Neuron (in vitro differentiated cells): Measurements from ENCODE around the gene AGBL4.

ENCODE experiments used
- H2AFZ ChIP-seq: one replicate; pipeline ENCODE4 v1.6.1; 2013; ENCODE audit warnings: low read depth, mild to moderate bottlenecking, inconsistent platforms, low read length, moderate library complexity
- H3K27me3 ChIP-seq: one replicate; pipeline ENCODE4 v1.6.1; 2013; ENCODE audit warnings: low read length; ENCODE audit not compliant: insufficient read depth
- H3K36me3 ChIP-seq: one replicate; pipeline ENCODE4 v1.6.1; 2013; ENCODE audit warnings: low read length; ENCODE audit not compliant: insufficient read depth
- H3K4me1 ChIP-seq: one replicate; pipeline ENCODE4 v1.6.1; 2013; ENCODE audit warnings: low read length; ENCODE audit not compliant: insufficient read depth
- H3K4me3 ChIP-seq: 2 replicates; pipeline ENCODE4 v1.5.1; 2013; ENCODE audit warnings: mild to moderate bottlenecking, low read length, moderate library complexity
- H3K9me3 ChIP-seq: one replicate; pipeline ENCODE4 v1.6.1; 2013; ENCODE audit warnings: low read length

The AGBL4 gene

GRCh38 chr1:48743480-48743879 lies 1280.3 kb downstream of the AGBL4 start:
- H3K4me3 ChIP-seq = no peak overlapping the region
- H2AFZ ChIP-seq = no peak overlapping the region
- no peaks in the 10 kb centered on the region for H3K4me1 ChIP-seq
- peaks cover 69% of the 10 kb centered on the region for H3K36me3 ChIP-seq
- no peaks in the 10 kb centered on the region for H3K27me3 ChIP-seq
- no peaks in the 10 kb centered on the region for H3K9me3 ChIP-seq

- Histone ChIP-seq H3K27me3 (no peaks in the 10 kb centered on the region), H2AFZ (no peak overlapping the region), H3K4me1 (peaks cover 1% of the 10 kb centered on the region), H3K36me3 (peaks cover 82% of the 10 kb centered on the region), H3K9me3 (peaks cover 3% of the 10 kb centered on the region), H3K4me3 (no peak overlapping the region)
Observed at GRCh38 chr1:48741380-48741779, 1282.4 kb downstream of the AGBL4 start.

GRCh38 chr1:48740621-48741020 lies 1283.1 kb downstream of the AGBL4 start:
- Histone ChIP-seq H2AFZ (no peak overlapping the region), H3K4me3 (no peak overlapping the region), H3K36me3 (peaks cover 82% of the 10 kb centered on the region), H3K9me3 (peaks cover 3% of the 10 kb centered on the region), H3K27me3 (no peaks in the 10 kb centered on the region), H3K4me1 (peaks cover 9% of the 10 kb centered on the region)

- peaks cover 3% of the 10 kb centered on the region for H3K9me3 ChIP-seq
- no peak overlapping the region for H3K4me3 ChIP-seq
- peaks cover 83% of the 10 kb centered on the region for H3K36me3 ChIP-seq
- H3K27me3 ChIP-seq = no peaks in the 10 kb centered on the region
- no peak overlapping the region for H2AFZ ChIP-seq
- peaks cover 13% of the 10 kb centered on the region for H3K4me1 ChIP-seq
Observed at GRCh38 chr1:48739091-48739490, 1284.7 kb downstream of the AGBL4 start.

GRCh38 chr1:48738356-48738755 lies 1285.4 kb downstream of the AGBL4 start:
- no peak overlapping the region for H2AFZ ChIP-seq
- no peak overlapping the region for H3K4me3 ChIP-seq
- H3K9me3 ChIP-seq = peaks cover 3% of the 10 kb centered on the region
- H3K36me3 ChIP-seq = peaks cover 87% of the 10 kb centered on the region
- H3K27me3 ChIP-seq = no peaks in the 10 kb centered on the region
- H3K4me1 ChIP-seq = peaks cover 13% of the 10 kb centered on the region

- peaks cover 3% of the 10 kb centered on the region for H3K9me3 ChIP-seq
- no peak overlapping the region for H2AFZ ChIP-seq
- peaks cover 86% of the 10 kb centered on the region for H3K36me3 ChIP-seq
- no peaks in the 10 kb centered on the region for H3K27me3 ChIP-seq
- H3K4me1 ChIP-seq = peaks cover 13% of the 10 kb centered on the region
- no peak overlapping the region for H3K4me3 ChIP-seq
Observed at GRCh38 chr1:48735796-48736195, 1288.0 kb downstream of the AGBL4 start.

- H3K27me3 ChIP-seq = no peaks in the 10 kb centered on the region
- peaks cover 68% of the 10 kb centered on the region for H3K36me3 ChIP-seq
- H3K4me1 ChIP-seq = peaks cover under 1% of the 10 kb centered on the region
- H3K4me3 ChIP-seq = no peak overlapping the region
- no peak overlapping the region for H2AFZ ChIP-seq
- H3K9me3 ChIP-seq = no peaks in the 10 kb centered on the region
Observed at GRCh38 chr1:48730164-48730910, 1293.4 kb downstream of the AGBL4 start.

- no peak overlapping the region for H2AFZ ChIP-seq
- no peaks in the 10 kb centered on the region for H3K4me1 ChIP-seq
- H3K4me3 ChIP-seq = no peak overlapping the region
- H3K27me3 ChIP-seq = no peaks in the 10 kb centered on the region
- peaks cover 51% of the 10 kb centered on the region for H3K36me3 ChIP-seq
- H3K9me3 ChIP-seq = no peaks in the 10 kb centered on the region
Observed at GRCh38 chr1:48728584-48728983, 1295.2 kb downstream of the AGBL4 start.

GRCh38 chr1:48726557-48727215 lies 1297.1 kb downstream of the AGBL4 start:
- Histone ChIP-seq H3K27me3 (no peaks in the 10 kb centered on the region), H3K4me1 (no peaks in the 10 kb centered on the region), H2AFZ (no peak overlapping the region), H3K36me3 (peaks cover 33% of the 10 kb centered on the region), H3K9me3 (no peaks in the 10 kb centered on the region), H3K4me3 (no peak overlapping the region)

GRCh38 chr1:48726139-48726538 lies 1297.6 kb downstream of the AGBL4 start:
- H3K27me3 ChIP-seq = no peaks in the 10 kb centered on the region
- H3K4me1 ChIP-seq = no peaks in the 10 kb centered on the region
- H3K9me3 ChIP-seq = no peaks in the 10 kb centered on the region
- no peak overlapping the region for H3K4me3 ChIP-seq
- H2AFZ ChIP-seq = no peak overlapping the region
- H3K36me3 ChIP-seq = peaks cover 28% of the 10 kb centered on the region

- H3K36me3 ChIP-seq = peaks cover 25% of the 10 kb centered on the region
Observed at GRCh38 chr1:48725341-48726046, 1298.3 kb downstream of the AGBL4 start.

GRCh38 chr1:48720929-48721328 lies 1302.8 kb downstream of the AGBL4 start:
- no peak overlapping the region for H2AFZ ChIP-seq
- no peaks in the 10 kb centered on the region for H3K36me3 ChIP-seq
- H3K27me3 ChIP-seq = no peaks in the 10 kb centered on the region
- no peak overlapping the region for H3K4me3 ChIP-seq
- H3K4me1 ChIP-seq = no peaks in the 10 kb centered on the region
- no peaks in the 10 kb centered on the region for H3K9me3 ChIP-seq

More at GRCh38 chr1:48725341-48726046, 1298.3 kb downstream of the AGBL4 start:
- H3K27me3 ChIP-seq = no peaks in the 10 kb centered on the region
- H3K4me1 ChIP-seq = no peaks in the 10 kb centered on the region
- no peak overlapping the region for H3K4me3 ChIP-seq
- H3K9me3 ChIP-seq = no peaks in the 10 kb centered on the region
- H2AFZ ChIP-seq = no peak overlapping the region

- H3K27me3 ChIP-seq = no peaks in the 10 kb centered on the region
- H3K4me1 ChIP-seq = no peaks in the 10 kb centered on the region
- H3K4me3 ChIP-seq = no peak overlapping the region
- no peaks in the 10 kb centered on the region for H3K9me3 ChIP-seq
- H3K36me3 ChIP-seq = no peaks in the 10 kb centered on the region
- H2AFZ ChIP-seq = no peak overlapping the region
Observed at GRCh38 chr1:48718705-48719104, 1305.0 kb downstream of the AGBL4 start.
